ENCODE data around the gene SETD3.
"Not testable (repeated sequence)": the region's sequence is repeated elsewhere in the genome, so short reads cannot be mapped to it uniquely, and the experiment has no call there.

Gene SETD3

GRCh38 chr14:99351166-99352007, 129.3 kb downstream of the SETD3 start:
- DNase-seq (ENCODE audit: low read depth): no peak
- no peak overlapping the region for H3K4me3 ChIP-seq (ENCODE audit: low read depth, low read length)

GRCh38 chr14:99350751-99351150, 129.9 kb downstream of the SETD3 start:
- no peak overlapping the region for H3K4me3 ChIP-seq (ENCODE audit: low read depth, low read length)
- no peak for DNase-seq (ENCODE audit: low read depth)

- no peak for DNase-seq (ENCODE audit: low read depth)
- no peak overlapping the region for H3K4me3 ChIP-seq (ENCODE audit: low read depth, low read length)
Measured at GRCh38 chr14:99349721-99350495, 130.8 kb downstream of the SETD3 start.

- DNase-seq (ENCODE audit: low read depth): no peak
Measured at GRCh38 chr14:99348816-99349614, 131.6 kb downstream of the SETD3 start.

GRCh38 chr14:99348231-99348630, 132.4 kb downstream of the SETD3 start:
- not testable (repeated sequence) for H3K4me3 ChIP-seq (ENCODE audit: low read depth, low read length); DNase-seq (ENCODE audit: low read depth)

More at GRCh38 chr14:99348816-99349614, 131.6 kb downstream of the SETD3 start:
- H3K4me3 ChIP-seq (ENCODE audit: low read depth, low read length): no peak overlapping the region

Measured in skeletal muscle cell (primary cell).